ENCODE measurements around the gene RBM47. TPM values are rescaled to one million over a fixed set of nuclear protein-coding genes. Genes with fewer than 3 reads are reported as not detected.

Gene RBM47
- total RNA-seq, 1 donor from 2014 or later = 37.8 TPM

DNA sequence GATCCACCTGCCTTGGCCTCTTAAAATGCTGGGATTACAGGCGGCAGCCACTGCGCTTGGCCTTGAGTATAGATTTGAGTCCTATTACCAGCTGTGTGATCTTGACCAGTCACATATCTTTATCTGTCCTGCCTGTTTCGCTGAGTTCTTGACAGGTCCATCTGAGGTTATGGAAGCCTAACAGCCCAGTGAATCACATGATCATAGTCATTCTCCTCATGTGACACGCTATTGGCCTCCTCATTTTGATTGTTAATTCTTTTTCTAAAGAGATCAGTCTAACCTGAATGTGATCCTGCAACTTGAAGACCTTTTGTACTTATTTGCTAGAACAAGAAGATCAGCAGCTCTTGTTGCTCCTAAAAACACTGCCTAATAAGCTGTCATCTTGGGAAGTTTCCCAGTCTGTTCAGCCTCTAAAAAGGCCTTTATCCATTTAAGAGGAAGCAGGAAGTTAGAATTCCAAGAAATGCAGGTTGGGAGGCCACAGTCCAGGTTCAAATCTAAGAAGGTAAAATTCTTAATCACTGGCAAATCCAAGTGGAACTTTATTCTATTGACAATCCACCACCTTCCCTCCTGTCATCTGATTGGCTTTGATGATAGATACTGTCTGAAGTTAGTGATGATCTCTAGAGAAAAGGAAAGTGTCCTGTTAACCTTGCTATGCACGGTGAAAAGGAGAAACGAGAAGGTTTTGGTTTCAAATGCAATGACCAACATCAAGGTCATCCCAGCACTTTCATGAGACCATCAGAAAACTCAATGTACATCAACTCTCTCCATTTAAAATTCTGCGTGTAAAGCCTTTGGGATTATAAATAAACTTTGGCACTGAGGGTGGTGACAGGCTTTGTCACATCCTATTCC, 207.6 kb downstream of the RBM47 start:
- peaks cover 11% of the 10 kb centered on the region for H3K9me3 Mint-ChIP-seq
- H3K36me3 Mint-ChIP-seq = peaks cover 20% of the 10 kb centered on the region
- H3K27ac Mint-ChIP-seq = no peak overlapping the region

DNA sequence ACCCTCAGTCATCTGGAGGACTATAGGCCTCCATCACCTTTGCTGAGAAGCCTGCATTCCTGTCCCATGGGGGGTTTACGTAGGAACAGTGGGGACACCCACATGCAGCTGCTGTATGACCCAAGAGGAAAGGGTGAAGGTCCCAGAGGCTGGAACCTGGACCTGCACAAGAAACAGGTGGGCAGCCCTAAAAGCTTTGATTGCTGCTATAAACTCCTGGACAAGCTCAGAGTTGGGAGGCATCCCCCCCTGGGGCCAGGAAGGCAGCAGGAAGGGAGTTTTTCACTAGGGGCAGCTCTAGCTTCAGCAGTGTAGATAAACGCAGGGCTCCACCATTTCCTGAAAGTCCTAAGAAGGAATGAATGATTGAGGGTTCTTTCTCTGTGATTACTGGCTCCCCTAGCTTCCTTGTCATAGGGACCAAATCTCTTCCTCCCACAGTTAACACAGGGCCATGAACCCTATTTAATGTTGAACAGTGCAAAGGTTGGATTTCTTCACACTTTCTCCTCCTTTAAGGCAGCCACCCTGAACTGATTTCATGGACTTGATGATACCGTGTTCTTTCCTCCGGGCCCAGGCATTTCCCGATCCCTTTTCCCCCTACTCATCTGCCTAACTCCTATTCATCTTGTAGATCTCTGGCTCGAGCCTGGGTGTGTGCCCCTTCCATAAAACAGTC, 210.3 kb downstream of the RBM47 start:
- H3K27ac Mint-ChIP-seq = peak overlapping the region; percentile 19
- no peak for DNase-seq (ENCODE audit: low spot score in 2 of 2, unreplicated experiment in 2 of 2)
- no peaks in the 10 kb centered on the region for H3K27me3 Mint-ChIP-seq (ENCODE audit: low read depth)
- no peak for TF ChIP-seq CTCF (IDR thresholded peaks at IDR 0.05; ENCODE audit: unreplicated experiment)
- H3K9me3 Mint-ChIP-seq = peaks cover 11% of the 10 kb centered on the region
- peaks cover 15% of the 10 kb centered on the region for H3K36me3 Mint-ChIP-seq
- no peak overlapping the region for H3K4me3 Mint-ChIP-seq
- H3K4me1 Mint-ChIP-seq = no peaks in the 10 kb centered on the region

More for the DNA sequence above, 207.6 kb downstream of the RBM47 start:
- Mint-ChIP-seq H3K4me3 (no peak overlapping the region), H3K4me1 (no peaks in the 10 kb centered on the region), H3K27me3 (ENCODE audit: low read depth) (no peaks in the 10 kb centered on the region)
- DNase-seq (ENCODE audit: low spot score in 2 of 2, unreplicated experiment in 2 of 2) = no peak
- TF ChIP-seq CTCF (IDR thresholded peaks at IDR 0.05; ENCODE audit: unreplicated experiment) = no peak

DNA sequence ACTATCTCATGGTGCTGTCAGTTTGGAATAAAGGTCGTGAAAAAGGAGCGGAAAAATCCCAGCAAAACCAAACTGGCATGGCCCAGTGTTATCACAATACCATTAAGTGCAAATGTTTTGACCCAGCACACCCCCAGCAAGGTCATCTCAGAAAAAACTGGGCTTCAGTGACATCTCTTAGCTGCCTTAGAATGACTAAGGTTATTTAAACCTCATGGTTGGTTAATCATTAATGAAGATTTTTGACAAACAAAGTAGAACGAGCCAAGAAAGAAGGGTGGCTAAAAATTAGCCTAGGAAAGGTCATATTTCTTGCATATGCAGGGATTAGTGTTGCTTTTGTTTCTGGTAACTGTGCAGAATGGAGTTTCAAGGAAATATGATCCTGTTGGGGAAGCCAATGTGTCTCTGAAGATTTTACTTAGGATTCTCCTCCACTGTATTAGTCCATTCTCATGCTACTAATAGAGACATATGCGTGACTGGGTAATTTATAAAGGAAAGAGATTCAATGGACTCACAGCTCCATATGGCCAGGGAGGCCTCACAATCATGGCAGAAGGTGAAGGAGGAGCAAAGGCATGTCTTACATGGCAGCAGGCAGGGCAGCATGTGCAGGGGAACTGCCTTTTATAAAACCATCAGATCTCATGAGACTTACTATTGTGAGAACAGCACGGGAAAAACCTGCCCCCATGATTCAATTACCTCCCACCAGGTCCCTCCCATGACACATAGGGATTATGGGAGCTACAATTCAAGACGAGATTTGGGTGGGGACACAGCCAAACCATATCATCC, 211.0 kb downstream of the RBM47 start:
- Mint-ChIP-seq H3K9me3 (peaks cover 11% of the 10 kb centered on the region), H3K4me1 (no peaks in the 10 kb centered on the region), H3K27me3 (ENCODE audit: low read depth) (no peaks in the 10 kb centered on the region), H3K4me3 (no peak overlapping the region), H3K36me3 (peaks cover 14% of the 10 kb centered on the region), H3K27ac (no peak overlapping the region)
- TF ChIP-seq CTCF (IDR thresholded peaks at IDR 0.05; ENCODE audit: unreplicated experiment) = no peak
- no peak for DNase-seq (ENCODE audit: low spot score in 2 of 2, unreplicated experiment in 2 of 2)

- H3K27me3 Mint-ChIP-seq (ENCODE audit: low read depth) = no peaks in the 10 kb centered on the region
- no peaks in the 10 kb centered on the region for H3K4me1 Mint-ChIP-seq
- H3K36me3 Mint-ChIP-seq = peaks cover 13% of the 10 kb centered on the region
- no peak overlapping the region for H3K4me3 Mint-ChIP-seq
- no peak overlapping the region for H3K27ac Mint-ChIP-seq
- no peak for DNase-seq (ENCODE audit: low spot score in 2 of 2, unreplicated experiment in 2 of 2)
- H3K9me3 Mint-ChIP-seq = peaks cover 11% of the 10 kb centered on the region
- no peak for TF ChIP-seq CTCF (IDR thresholded peaks at IDR 0.05; ENCODE audit: unreplicated experiment)
Observed at GRCh38 chr4:40417941-40418340, 211.7 kb downstream of the RBM47 start.

- Mint-ChIP-seq H3K4me3 (no peak overlapping the region), H3K36me3 (peaks cover 4% of the 10 kb centered on the region), H3K9me3 (peaks cover 11% of the 10 kb centered on the region), H3K4me1 (no peaks in the 10 kb centered on the region), H3K27me3 (ENCODE audit: low read depth) (no peaks in the 10 kb centered on the region), H3K27ac (no peak overlapping the region)
- no peak for TF ChIP-seq CTCF (IDR thresholded peaks at IDR 0.05; ENCODE audit: unreplicated experiment)
- no peak for DNase-seq (ENCODE audit: low spot score in 2 of 2, unreplicated experiment in 2 of 2)
Observed at GRCh38 chr4:40414673-40415072, 215.0 kb downstream of the RBM47 start.
